ENCODE results near the gene GRM4. TPM values are rescaled to one million over a fixed set of nuclear protein-coding genes. Genes with fewer than 3 reads are reported as not detected.

The GRM4 gene
- polyA plus RNA-seq, 1 of the 3 experiments (the other 2 are of a cell fraction): not detected

GRCh38 chr6:34095136-34095505, 50.8 kb downstream of the GRM4 start:
- TF ChIP-seq TEAD4 (IDR thresholded peaks at IDR 0.05; ENCODE audit: borderline replicate concordance, insufficient read depth): no peak
- no peak for TF ChIP-seq SMC3 (IDR thresholded peaks at IDR 0.05; ENCODE audit: low read depth, low read length)
- no peak for TF ChIP-seq RXRA (IDR thresholded peaks at IDR 0.05; ENCODE audit: borderline replicate concordance, low read depth)
- TF ChIP-seq YY1 (IDR thresholded peaks at IDR 0.05; ENCODE audit: low read depth): no peak
- TF ChIP-seq SIN3A (IDR thresholded peaks at IDR 0.05; ENCODE audit: borderline replicate concordance, low read depth, low read length): no peak
- TF ChIP-seq CTCF (IDR thresholded peaks at IDR 0.05): no peak
- no peak for TF ChIP-seq RCOR1 (IDR thresholded peaks at IDR 0.05; ENCODE audit: low read length)
- no peak for TF ChIP-seq IRF3 (IDR thresholded peaks at IDR 0.05; ENCODE audit: low read depth, low read length)
- no peak for TF ChIP-seq REST (IDR thresholded peaks at IDR 0.05; ENCODE audit: low read depth, low read length)
- TF ChIP-seq CHD2 (IDR thresholded peaks at IDR 0.05; ENCODE audit: low read length, partially characterized antibody): no peak
- no peak for TF ChIP-seq FOXJ3 (CRISPR knock-in tag; IDR thresholded peaks at IDR 0.05)
- TF ChIP-seq ZBTB33 (IDR thresholded peaks at IDR 0.05; ENCODE audit: borderline replicate concordance, low read depth): no peak
- no peak for TF ChIP-seq MEF2A (IDR thresholded peaks at IDR 0.05; ENCODE audit: borderline replicate concordance, low read depth)
- TF ChIP-seq ELF1 (IDR thresholded peaks at IDR 0.05): no peak
- TF ChIP-seq GATA2 (CRISPR knock-in tag; IDR thresholded peaks at IDR 0.05): no peak
- TF ChIP-seq FOXM1 (IDR thresholded peaks at IDR 0.05; ENCODE audit: low read depth): no peak
- TF ChIP-seq FOSL2 (IDR thresholded peaks at IDR 0.05; ENCODE audit: borderline replicate concordance, low read depth): no peak
- TF ChIP-seq RAD21 (IDR thresholded peaks at IDR 0.05; ENCODE audit: low read length): no peak
- TF ChIP-seq RFX5 (IDR thresholded peaks at IDR 0.05; ENCODE audit: low read length): no peak
- H3K9ac ChIP-seq: no peak overlapping the region
- no peaks in the 10 kb centered on the region for H3K36me3 ChIP-seq (replicated peaks in 1 of 2; ENCODE audit: control insufficient read depth in 1 of 2, insufficient read depth in 2 of 2, low read length in 1 of 2)
- H3F3A ChIP-seq (replicated peaks; ENCODE audit: insufficient read depth): no peaks in the 10 kb centered on the region
- H3K79me2 ChIP-seq (ENCODE audit: insufficient read depth): no peaks in the 10 kb centered on the region
- CTCF ChIA-PET: interaction anchor here (1.6 kb wide), 1 partner anchor 42 kb away, joined by 4 read pairs; no protein-coding TSS in a partner anchor
- H2AFZ ChIP-seq (ENCODE audit: low read depth): no peak overlapping the region
- no peak for DNase-seq
- H3K4me3 ChIP-seq (ENCODE audit: low read depth in 2 of 2, low read length in 1 of 2): no peak overlapping the region
- no peaks in the 10 kb centered on the region for H3K9me2 ChIP-seq
- WGBS (ENCODE audit: low lambda C conversion rate): 43% methylated on average over 5 of the region's 7 CpGs
- H3K4me1 ChIP-seq (ENCODE audit: control insufficient read depth in 1 of 2, insufficient read depth in 2 of 2, low read depth in 1 of 2, low read length in 1 of 2): no peaks in the 10 kb centered on the region; a peak in 1 of 4 replicates
- peaks cover 11% of the 10 kb centered on the region; the same call in 1 of the 2 replicates for H3K27me3 ChIP-seq (ENCODE audit: insufficient read depth)
- POLR2A ChIA-PET: no interaction called here
- no peaks in the 10 kb centered on the region for H4K20me1 ChIP-seq (ENCODE audit: insufficient read depth)
- H3K27ac ChIP-seq (ENCODE audit: low read depth in 2 of 2, low read length in 1 of 2): no peak overlapping the region
- H3K9me3 ChIP-seq: no peaks in the 10 kb centered on the region
- no peak overlapping the region for H3K4me2 ChIP-seq

All from SK-N-SH (cell line).